Iris pigment epithelial cell (primary cell): ENCODE measurements around the gene SCUBE1.

ENCODE experiments used
- DNase-seq: peaks from one replicate; pipeline ENCODE4 v3.0.0-alpha.2; 2011; ENCODE audit warnings: low read depth

Gene SCUBE1

DNA sequence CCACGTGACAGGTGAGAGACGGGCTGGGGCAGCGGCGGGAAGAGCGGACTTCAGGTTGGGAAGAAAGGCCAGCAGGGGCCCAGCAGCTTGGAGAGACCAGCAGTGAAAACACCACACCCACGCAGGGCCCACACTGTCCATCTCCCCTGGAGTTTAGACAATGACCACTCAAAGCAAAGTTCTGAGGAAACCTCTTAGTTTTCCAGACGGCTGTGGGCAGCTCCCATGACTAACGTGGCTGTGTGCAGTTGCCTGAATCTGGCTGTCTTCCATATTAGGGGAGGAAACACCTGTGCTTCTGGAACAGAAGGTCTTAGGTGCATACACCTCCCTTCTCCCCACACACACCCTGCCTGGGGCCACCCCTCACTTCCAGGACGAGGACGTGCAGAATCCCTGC is 85.6 kb downstream of the SCUBE1 start:
- peak; percentile 7 for DNase-seq

DNA sequence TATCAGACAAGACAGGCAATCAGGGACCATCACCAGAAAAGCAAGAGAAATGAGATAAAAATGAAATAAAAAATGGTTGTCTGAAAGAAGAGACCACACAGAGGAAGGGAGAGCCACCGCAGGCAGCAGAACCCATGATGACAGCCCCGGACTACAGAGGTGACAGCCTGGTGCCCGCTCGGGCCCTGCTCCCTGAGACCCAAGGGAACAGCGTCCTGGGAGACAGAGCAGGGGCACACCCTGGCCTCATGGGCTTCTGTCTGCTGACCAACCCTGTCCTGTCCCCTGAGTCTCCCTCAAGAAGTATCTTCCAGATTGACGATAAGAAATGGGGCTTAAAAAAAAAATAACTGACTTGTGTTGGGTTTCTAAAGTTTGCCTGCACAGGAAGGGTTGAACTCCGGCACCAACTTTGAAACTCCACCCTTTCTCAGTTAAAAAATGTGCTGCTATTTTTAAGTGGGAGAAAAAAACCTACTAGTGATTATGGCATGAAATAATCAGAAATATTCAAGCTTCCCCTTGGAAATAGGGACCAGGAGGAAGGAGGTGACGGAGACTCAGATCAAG is 86.1 kb downstream of the SCUBE1 start:
- no peak for DNase-seq

DNA sequence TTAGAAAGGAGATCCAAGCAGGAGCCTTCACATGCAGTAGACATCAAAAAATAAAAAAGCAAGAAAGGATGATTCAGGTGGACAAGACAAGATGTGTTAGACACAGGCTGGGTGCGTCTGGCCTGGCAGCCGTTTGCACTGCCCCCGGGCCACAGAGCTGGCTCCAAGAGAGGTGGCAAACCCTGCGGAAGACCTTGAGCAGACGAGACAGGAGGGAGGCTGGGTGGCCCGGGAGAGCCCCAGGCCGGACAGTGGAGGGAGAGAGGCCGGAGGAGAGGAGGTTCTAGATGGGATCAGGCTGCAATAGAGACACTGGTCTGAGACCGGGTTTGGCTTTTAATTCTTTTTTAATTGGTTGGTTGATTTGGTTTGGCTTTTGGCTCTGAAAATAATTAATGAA is 86.6 kb downstream of the SCUBE1 start:
- no peak for DNase-seq

DNA sequence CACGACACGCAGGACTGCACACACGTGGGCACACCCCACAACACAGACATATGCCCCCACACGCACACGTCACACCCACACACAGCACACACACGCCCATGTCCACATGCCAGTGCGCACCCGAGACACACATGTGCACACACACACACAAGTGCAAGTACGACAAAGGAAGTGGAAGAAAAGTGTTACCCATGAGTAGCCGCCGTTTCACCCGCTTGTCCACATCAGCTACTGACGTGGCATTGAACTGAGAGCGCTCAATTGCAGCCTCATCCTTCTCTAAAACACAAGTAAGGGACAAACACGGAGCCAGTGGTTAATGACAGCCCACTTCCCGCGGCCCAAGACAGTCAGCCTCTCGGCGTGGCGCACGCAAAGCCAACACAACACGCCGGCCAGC is 87.9 kb downstream of the SCUBE1 start:
- DNase-seq: no peak

DNA sequence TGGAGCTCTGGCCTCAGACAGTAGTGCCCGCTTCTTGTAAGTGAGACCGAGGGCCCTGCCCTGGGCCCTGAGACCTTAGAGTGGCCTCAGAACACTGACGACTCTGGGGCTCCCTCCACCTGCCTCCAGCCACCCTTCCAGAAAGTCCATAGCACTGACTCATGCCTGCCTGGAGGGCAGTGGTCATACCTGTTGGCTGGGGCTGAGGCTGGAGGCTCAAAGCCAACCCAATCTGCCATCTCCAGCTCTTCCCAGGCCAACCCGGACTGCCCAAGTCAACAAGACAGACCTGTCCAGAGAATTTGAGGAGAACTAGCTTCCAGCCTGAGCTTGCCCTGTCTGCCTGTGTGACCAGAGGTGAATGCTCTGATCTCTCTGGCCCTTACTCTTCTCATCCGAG is 89.3 kb downstream of the SCUBE1 start:
- no peak for DNase-seq

GRCh38 chr22:43252319-43252718 is 90.9 kb downstream of the SCUBE1 start:
- no peak for DNase-seq

- DNase-seq: no peak
Measured at GRCh38 chr22:43249789-43250471, 93.2 kb downstream of the SCUBE1 start.

GRCh38 chr22:43247546-43248260 is 95.5 kb downstream of the SCUBE1 start:
- no peak for DNase-seq

DNA sequence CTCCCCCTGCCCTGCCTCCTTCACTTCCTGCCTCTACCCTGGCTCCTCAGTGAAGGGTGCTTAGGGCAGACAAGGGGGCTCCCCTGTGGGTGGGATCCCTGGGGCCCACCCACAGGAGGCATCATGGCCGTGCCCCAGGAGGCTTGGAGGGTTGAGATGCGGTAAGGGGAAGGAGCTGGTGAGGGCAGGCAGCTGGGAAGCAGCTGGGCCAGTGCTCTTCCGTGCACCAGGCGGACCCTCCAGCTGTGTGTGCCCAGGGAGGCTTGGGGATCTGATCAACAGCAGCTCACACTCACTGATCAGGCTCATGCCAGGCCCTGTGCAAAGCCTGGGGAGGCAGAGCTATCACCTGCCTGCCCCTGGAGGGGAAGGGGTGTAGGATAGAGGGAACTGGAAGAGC is 97.0 kb downstream of the SCUBE1 start:
- DNase-seq: no peak

- DNase-seq: no peak
Measured at GRCh38 chr22:43245717-43246116, 97.5 kb downstream of the SCUBE1 start.

DNA sequence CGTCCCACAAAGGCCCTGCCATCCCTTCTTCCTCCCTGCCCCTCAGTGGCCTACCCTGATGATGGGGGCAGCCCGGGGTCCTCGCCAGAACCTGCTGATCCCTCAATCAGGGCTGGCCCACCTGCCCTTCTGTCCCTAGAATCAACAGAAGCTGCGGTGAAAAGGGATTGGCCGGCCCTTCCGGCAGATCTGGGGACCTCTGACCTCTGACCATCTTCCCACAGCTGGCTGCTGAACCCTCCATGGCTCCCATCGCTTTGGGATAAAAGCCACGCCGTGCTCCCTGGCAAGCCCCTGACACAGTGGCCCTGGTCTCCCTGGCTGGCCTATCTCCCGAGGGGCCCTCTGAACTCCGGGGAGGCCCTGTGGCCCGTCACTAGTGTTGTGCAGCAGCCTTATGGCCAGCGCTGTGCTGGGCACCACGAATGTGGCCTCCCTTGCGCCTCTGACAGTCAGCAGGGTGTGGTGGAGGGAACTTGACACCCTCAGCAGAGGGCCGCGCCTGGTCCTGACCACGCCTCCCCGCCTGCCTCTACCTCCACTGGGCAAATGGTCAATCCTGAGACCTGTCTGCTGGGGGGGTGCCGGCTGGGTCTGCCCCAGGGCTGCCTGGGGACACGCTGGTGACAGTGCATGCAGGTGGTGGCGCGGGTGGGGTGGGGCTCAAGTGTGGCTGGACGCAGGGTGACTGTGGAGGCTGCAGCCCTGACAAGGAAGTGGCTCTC is 98.2 kb downstream of the SCUBE1 start:
- DNase-seq: no peak

DNA sequence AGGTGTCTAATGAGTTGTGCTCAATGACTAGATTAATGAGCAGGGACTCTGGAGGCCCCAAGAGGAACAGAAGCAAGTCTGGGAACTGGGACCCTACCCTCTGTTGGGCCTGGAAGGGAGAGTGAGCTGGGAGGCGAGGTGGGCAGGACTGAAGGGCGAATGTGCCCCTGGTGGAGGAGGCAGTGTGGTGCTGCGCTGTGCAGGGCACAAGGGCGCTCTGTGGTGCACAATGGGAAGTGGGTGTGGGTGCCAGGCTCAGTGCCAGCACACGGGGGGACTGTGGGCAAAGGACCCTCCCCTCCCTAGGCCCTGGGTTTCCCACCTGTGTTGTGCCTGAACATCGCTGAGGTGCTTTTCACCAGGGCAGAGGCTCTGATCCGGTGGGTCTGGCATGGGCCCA is 98.8 kb downstream of the SCUBE1 start:
- no peak for DNase-seq

GRCh38 chr22:43243324-43243723 is 99.8 kb downstream of the SCUBE1 start:
- no peak for DNase-seq

GRCh38 chr22:43242627-43243026 is 100.5 kb downstream of the SCUBE1 start:
- no peak for DNase-seq

DNA sequence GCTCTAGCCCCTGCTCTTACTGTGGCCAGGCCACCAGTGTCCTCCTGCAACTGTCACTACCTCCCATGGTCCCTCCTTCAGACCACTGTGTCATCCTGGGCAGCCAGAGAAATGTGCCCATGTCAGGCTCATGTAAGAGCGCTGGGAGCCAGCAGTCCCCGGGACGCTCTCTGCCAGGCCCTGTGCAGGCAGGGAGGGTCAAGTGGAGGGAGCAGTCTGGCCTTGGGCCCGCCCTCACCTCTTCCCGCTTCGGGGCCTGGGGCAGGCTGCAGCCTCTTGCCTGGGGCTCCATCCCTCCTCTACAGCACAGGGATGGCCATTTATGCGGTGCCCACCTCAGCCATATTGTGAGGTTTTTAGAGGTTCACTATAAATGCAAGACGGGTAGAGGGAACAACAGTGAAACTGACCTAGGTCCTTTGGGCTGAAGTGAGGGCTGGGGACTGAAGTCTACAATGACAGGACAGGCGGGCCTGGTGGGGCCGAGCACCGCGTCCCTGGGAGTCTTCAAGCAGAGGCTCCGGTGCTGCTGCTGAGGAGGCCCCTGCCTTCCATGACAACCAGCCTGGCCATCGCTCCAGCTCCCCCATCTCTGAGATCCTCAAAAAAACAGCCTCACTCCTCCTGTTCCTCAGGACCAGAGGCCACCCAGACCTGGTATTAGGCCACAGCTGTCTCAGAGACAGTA is 101.3 kb downstream of the SCUBE1 start:
- DNase-seq: no peak

DNA sequence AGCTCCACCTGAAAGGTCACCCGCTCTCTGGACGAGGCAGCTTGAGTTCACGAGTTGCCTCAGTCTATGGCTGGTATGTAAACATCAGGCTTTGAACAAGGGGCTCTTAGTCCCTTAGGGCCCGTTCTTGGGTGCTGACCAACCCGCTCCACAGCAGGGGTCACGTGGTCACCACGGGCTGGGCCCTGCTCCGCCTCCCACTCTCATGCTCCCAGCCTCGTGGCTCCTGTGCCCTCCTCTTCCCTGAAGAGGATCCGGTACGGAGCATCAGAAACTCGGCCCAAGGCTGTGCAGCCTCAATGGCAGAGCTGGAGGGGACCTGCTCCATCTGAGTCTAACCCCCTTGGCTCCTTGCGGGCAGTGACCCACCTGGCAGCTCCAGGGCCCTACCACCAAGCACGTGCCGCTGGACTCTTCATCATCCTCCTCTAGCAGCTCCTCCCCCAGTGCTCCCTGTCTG is 102.0 kb downstream of the SCUBE1 start:
- DNase-seq: no peak

GRCh38 chr22:43240614-43241013 is 102.6 kb downstream of the SCUBE1 start:
- DNase-seq: no peak

GRCh38 chr22:43239956-43240355 is 103.2 kb downstream of the SCUBE1 start:
- no peak for DNase-seq

DNA sequence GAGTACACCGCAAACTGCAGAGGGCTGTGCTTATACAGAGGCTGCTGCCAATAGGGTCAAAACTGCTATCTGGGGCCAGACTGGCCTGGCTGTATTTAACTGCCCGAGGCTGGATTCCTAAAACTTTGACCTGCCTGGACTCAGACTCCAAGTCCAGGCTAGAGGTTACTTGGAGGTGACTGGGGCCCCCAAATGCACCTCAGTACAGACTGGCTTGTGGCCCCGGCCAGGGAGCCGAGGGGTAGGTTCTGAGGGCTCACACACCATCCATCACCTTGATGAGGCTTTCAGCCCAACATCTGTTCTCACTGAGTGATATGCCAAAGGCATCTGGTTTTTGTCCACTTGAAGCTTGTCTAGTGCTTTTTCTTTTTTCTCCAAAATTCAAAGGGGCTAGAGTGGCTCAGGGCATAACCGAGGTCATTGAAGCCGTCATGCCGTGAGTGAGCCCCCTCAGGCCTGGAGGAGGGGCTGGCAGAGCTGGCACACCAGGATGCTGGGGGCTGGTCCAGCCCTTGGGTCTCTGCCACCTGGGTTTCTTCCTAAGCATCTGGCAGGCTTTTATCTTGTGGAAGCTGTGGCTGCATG is 103.9 kb downstream of the SCUBE1 start:
- DNase-seq: no peak

DNA sequence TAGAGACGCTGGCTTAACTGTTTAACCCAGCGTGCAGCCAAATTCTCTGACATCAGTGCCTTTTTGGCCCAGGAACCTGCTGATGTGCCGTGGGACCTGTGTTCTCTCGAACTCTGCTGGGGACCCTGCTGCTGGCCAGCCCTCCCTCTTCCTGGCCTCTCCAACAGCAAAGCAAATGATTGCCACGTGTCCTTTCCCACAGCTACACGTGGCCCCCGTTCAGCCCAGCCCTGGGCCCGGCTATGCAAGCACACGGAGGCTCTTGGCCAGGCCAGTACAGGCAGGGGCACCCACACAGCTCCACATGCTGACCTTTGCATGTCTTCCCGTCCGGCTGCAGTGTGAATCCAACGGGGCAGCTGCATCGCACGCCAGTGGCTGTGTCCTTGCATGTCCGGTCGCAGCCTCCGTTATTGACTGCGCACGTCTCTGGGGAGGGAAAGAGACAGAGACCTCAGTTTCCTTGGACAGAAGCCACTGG is 104.6 kb downstream of the SCUBE1 start:
- no peak for DNase-seq

DNA sequence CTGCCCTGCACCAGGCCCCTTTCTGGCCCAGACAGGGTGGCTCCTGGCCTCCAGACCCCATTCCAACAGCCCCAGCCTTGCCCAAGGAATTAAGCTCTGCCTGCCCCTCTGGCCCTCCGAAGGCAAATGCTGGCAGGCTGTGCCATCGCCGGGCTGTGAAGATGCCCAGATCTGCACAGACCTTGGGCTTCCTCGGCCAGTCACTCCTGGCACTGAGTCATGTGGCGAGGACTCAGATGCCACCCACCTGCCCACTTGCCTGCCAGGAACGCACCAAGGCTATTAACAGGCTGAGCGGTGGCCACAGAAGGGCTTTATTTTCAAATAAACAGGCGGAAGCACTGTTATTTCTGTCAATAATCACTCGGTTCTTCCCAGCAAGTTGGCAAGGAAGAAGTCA is 105.9 kb downstream of the SCUBE1 start:
- no peak for DNase-seq
